KMS-11 (cell line): ENCODE data around the gene TBC1D32.

Experiments used
- H2AFZ ChIP-seq: fragments of 200-600 bp; sonication (generic); 2 replicates; pipeline ENCODE4 v1.6.1; 2016; ENCODE audit warnings: antibody characterized with exemption, mixed run types, low read depth
- H3K27ac ChIP-seq: fragments of 200-600 bp; sonication (generic); 2 replicates; pipeline ENCODE4 v1.6.1; 2016; ENCODE audit warnings: mild to moderate bottlenecking, mixed run types
- H3K27me3 ChIP-seq: fragments of 200-600 bp; sonication (generic); 2 replicates; pipeline ENCODE4 v1.6.1; 2017; ENCODE audit warnings: mild to moderate bottlenecking, low read depth, mixed run types, moderate library complexity; ENCODE audit not compliant: insufficient read depth
- H3K36me3 ChIP-seq: fragments of 200-600 bp; sonication (generic); 2 replicates; pipeline ENCODE4 v1.6.1; 2017; ENCODE audit warnings: mild to moderate bottlenecking, mixed run types; ENCODE audit not compliant: insufficient read depth
- H3K4me1 ChIP-seq: fragments of 200-600 bp; sonication (generic); 2 replicates; pipeline ENCODE4 v1.6.1; 2016; ENCODE audit warnings: mild to moderate bottlenecking, low read depth, mixed run types; ENCODE audit not compliant: poor library complexity, severe bottlenecking
- H3K4me2 ChIP-seq: fragments of 200-600 bp; sonication (generic); 2 replicates; pipeline ENCODE4 v1.7.0; 2016; ENCODE audit warnings: mild to moderate bottlenecking, mixed run types
- H3K4me3 ChIP-seq: fragments of 200-600 bp; sonication (generic); IDR thresholded peaks from 2 replicates; pipeline ENCODE4 v1.6.1; 2017; ENCODE audit warnings: low read depth, low read length, mixed read lengths; ENCODE audit not compliant: insufficient read depth
- H3K79me2 ChIP-seq: fragments of 200-600 bp; sonication (generic); 2 replicates; pipeline ENCODE4 v1.6.1; 2016; ENCODE audit warnings: low read depth, mixed run types; ENCODE audit not compliant: insufficient read depth
- H3K9ac ChIP-seq: fragments of 200-600 bp; sonication (generic); 2 replicates; pipeline ENCODE4 v1.6.1; 2016; ENCODE audit warnings: mild to moderate bottlenecking, mixed run types
- H4K20me1 ChIP-seq: fragments of 200-600 bp; sonication (generic); 2 replicates; pipeline ENCODE4 v1.6.1; 2016; ENCODE audit warnings: mild to moderate bottlenecking, mixed run types; ENCODE audit not compliant: insufficient read depth
- CTCF ChIP-seq: fragments of 200-600 bp; sonication (generic); conservative IDR thresholded peaks from 2 replicates; pipeline ENCODE4 v1.6.1; 2017; ENCODE audit warnings: low read depth, mild to moderate bottlenecking, antibody characterized with exemption, low read length, moderate library complexity, mixed read lengths

The TBC1D32 gene

GRCh38 chr6:121274666-121275295, 59.5 kb downstream of the TBC1D32 start:
- no peaks in the 10 kb centered on the region for H3K4me1 ChIP-seq
- H3K27ac ChIP-seq, result no peak overlapping the region
- TF ChIP-seq CTCF, result no peak
- H2AFZ ChIP-seq, result no peak overlapping the region
- no peaks in the 10 kb centered on the region for H4K20me1 ChIP-seq
- H3K36me3 ChIP-seq, result no peaks in the 10 kb centered on the region
- H3K9ac ChIP-seq, result no peak overlapping the region
- no peaks in the 10 kb centered on the region for H3K79me2 ChIP-seq
- no peak overlapping the region for H3K4me3 ChIP-seq
- no peaks in the 10 kb centered on the region for H3K27me3 ChIP-seq
- H3K4me2 ChIP-seq, result no peak overlapping the region

GRCh38 chr6:121263742-121264141, 70.5 kb downstream of the TBC1D32 start:
- Histone ChIP-seq H4K20me1 (no peaks in the 10 kb centered on the region), H3K4me2 (no peak overlapping the region), H2AFZ (no peak overlapping the region), H3K27ac (no peak overlapping the region), H3K4me1 (no peaks in the 10 kb centered on the region), H3K4me3 (no peak overlapping the region), H3K27me3 (no peaks in the 10 kb centered on the region), H3K79me2 (no peaks in the 10 kb centered on the region), H3K36me3 (no peaks in the 10 kb centered on the region), H3K9ac (no peak overlapping the region)
- TF ChIP-seq CTCF, result no peak

- Histone ChIP-seq H3K4me1 (no peaks in the 10 kb centered on the region), H4K20me1 (no peaks in the 10 kb centered on the region), H3K4me3 (no peak overlapping the region), H3K79me2 (no peaks in the 10 kb centered on the region), H3K9ac (no peak overlapping the region), H3K27me3 (no peaks in the 10 kb centered on the region), H2AFZ (no peak overlapping the region), H3K36me3 (no peaks in the 10 kb centered on the region), H3K4me2 (no peak overlapping the region), H3K27ac (no peak overlapping the region)
- no peak for TF ChIP-seq CTCF
Measured at GRCh38 chr6:121260651-121261102, 73.6 kb downstream of the TBC1D32 start.

GRCh38 chr6:121247386-121247785, 86.9 kb downstream of the TBC1D32 start:
- no peak for TF ChIP-seq CTCF

More at GRCh38 chr6:121247386-121247785, 86.9 kb downstream of the TBC1D32 start:
- no peak overlapping the region for H2AFZ ChIP-seq
- no peaks in the 10 kb centered on the region for H3K79me2 ChIP-seq
- H3K36me3 ChIP-seq, result no peaks in the 10 kb centered on the region
- H3K4me2 ChIP-seq, result no peak overlapping the region
- no peaks in the 10 kb centered on the region for H3K27me3 ChIP-seq
- no peak overlapping the region for H3K9ac ChIP-seq
- no peak overlapping the region for H3K4me3 ChIP-seq
- H3K27ac ChIP-seq, result no peak overlapping the region
- H4K20me1 ChIP-seq, result no peaks in the 10 kb centered on the region
- peaks cover 4% of the 10 kb centered on the region for H3K4me1 ChIP-seq
